ENCODE data around the gene CPNE9.

DNA sequence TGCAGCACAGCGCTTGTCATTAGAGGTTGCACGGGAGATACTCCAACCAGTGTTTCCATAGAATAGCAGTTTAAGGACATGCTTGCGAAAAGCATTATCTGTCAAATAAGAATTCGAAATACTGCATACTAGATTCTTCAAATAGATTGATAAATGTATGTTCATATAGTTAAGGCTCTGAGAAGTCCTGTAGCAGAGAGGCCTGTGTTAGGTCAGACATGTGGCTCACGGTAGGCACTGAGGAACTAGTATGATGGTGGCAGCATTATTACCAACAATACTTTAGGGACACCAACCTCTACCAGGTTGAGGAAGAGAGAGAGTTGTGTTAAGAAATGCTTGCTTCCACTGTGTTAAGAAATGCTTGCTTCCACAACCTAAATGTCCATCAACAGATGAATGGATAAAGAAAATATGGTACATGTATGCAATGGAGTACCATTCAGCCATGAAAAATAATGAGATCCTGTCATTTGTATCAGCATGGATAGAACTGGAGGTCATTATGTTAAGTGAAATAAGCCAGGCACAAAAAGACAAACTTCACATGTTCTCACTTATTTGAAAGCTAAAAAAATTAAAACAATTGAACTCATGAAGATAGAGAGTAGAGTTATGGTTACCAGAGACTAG lies 39.4 kb upstream of the CPNE9 start:
- TF ChIP-seq CTCF (IDR thresholded peaks at IDR 0.05) (no peak), SIN3A (IDR thresholded peaks at IDR 0.05; ENCODE audit: borderline replicate concordance, low read depth, low read length) (no peak), NFIC (IDR thresholded peaks at IDR 0.05; ENCODE audit: borderline replicate concordance) (no peak), GABPA (IDR thresholded peaks at IDR 0.05; ENCODE audit: low read depth) (no peak), POLR2AphosphoS5 (IDR thresholded peaks at IDR 0.05; ENCODE audit: low read depth, low read length) (no peak)
- TF ChIP-seq, protein P1, sequence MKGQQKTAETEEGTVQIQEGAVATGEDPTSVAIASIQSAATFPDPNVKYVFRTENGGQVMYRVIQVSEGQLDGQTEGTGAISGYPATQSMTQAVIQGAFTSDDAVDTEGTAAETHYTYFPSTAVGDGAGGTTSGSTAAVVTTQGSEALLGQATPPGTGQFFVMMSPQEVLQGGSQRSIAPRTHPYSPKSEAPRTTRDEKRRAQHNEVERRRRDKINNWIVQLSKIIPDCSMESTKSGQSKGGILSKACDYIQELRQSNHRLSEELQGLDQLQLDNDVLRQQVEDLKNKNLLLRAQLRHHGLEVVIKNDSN (IDR thresholded peaks at IDR 0.05; ENCODE audit: borderline replicate concordance, low read depth), result no peak
